Mammary epithelial cell (primary cell): ENCODE data around the gene DTNB.

ENCODE experiments used
- CTCF ChIP-seq, 2 donors: IDR thresholded peaks in 1 of 2; conservative IDR thresholded peaks in 1 of 2; 2 replicates each; pipeline ENCODE4 v1.5.1; 2011 to 2012; ENCODE audit warnings: inconsistent platforms in 2 of 2, low read length in 2 of 2, mild to moderate bottlenecking in 2 of 2, control low read depth in 1 of 2, low read depth in 1 of 2; ENCODE audit not compliant: insufficient read depth in 1 of 2; ENCODE audit errors: extremely low read depth in 1 of 2
- EZH2 ChIP-seq: IDR thresholded peaks from 2 replicates; pipeline ENCODE4 v1.6.1; 2012; ENCODE audit warnings: low read length, inconsistent platforms, borderline replicate concordance

- TF ChIP-seq CTCF (conservative IDR thresholded peaks at IDR 0.05 in 1 of 2, IDR thresholded peaks at IDR 0.05 in 1 of 2; ENCODE audit: extremely low read depth in 1 of 2, insufficient read depth in 1 of 2, low read depth in 1 of 2, low read length in 2 of 2), result no peak
- TF ChIP-seq EZH2, result no peak
These were observed 25.4 kb upstream of the DTNB start for GRCh38 chr2:25698752-25699151.
